ENCODE measurements around the gene CFDP1. TPM values are rescaled to one million over a fixed set of nuclear protein-coding genes. Genes with fewer than 3 reads are reported as not detected.

The CFDP1 gene
- total RNA-seq: 100 to 1,000 TPM in 6 of 7 donors, 10 to 100 TPM in 1; 56.1 to 153 (median 108) TPM
- polyA plus RNA-seq: 100 to 1,000 TPM; 101 to 222 (median 108) TPM
- long read RNA-seq, donor 1, transcript CFDP1-201 (7 exons, 1,275 nt): major isoform, 28 of 59 reads
- long read RNA-seq, donor 1, transcript CFDP1-209 (3 exons, 663 nt): minor isoform, 13 of 59 reads
- long read RNA-seq, donor 1, partial matches to known transcripts: 18 of 59 reads
- long read RNA-seq, donor 1, other reads (novel, unspliced or antisense): 0 of 59 reads
- long read RNA-seq, donor 2, transcript CFDP1-201 (7 exons, 1,275 nt): major isoform, 26 of 59 reads
- long read RNA-seq, donor 2, transcript CFDP1-209 (3 exons, 663 nt): minor isoform, 12 of 59 reads
- long read RNA-seq, donor 2, partial matches to known transcripts: 20 of 59 reads
- long read RNA-seq, donor 2, other reads (novel, unspliced or antisense): 0 of 59 reads

- intact Hi-C loops (cut with DNase I; ENCODE audit: low total_unique reads): no loop called here
- WGBS, 5 donors: 1 to 2% (median 2%) methylated on average over 34 to 85 of the region's 85 CpGs
- Histone ChIP-seq H3K27ac (peak within 1 kb of the TSS; percentile 86 to 98 (median 96)), H3K27me3 (replicated peaks in 1 of 7) (no peaks in the 10 kb centered on the region), H3K4me1 (peaks cover 0 to 52% (median 31%) of the 10 kb centered on the region in 6 donors), H3K36me3 (no peaks in the 10 kb centered on the region), H3K4me3 (peak within 1 kb of the TSS; percentile 78 to 99 (median 95)), H3K9me3 (no peaks in the 10 kb centered on the region)
- TF ChIP-seq, protein P1, sequence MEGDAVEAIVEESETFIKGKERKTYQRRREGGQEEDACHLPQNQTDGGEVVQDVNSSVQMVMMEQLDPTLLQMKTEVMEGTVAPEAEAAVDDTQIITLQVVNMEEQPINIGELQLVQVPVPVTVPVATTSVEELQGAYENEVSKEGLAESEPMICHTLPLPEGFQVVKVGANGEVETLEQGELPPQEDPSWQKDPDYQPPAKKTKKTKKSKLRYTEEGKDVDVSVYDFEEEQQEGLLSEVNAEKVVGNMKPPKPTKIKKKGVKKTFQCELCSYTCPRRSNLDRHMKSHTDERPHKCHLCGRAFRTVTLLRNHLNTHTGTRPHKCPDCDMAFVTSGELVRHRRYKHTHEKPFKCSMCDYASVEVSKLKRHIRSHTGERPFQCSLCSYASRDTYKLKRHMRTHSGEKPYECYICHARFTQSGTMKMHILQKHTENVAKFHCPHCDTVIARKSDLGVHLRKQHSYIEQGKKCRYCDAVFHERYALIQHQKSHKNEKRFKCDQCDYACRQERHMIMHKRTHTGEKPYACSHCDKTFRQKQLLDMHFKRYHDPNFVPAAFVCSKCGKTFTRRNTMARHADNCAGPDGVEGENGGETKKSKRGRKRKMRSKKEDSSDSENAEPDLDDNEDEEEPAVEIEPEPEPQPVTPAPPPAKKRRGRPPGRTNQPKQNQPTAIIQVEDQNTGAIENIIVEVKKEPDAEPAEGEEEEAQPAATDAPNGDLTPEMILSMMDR (IDR thresholded peaks at IDR 0.05 in 8 of 11, conservative IDR thresholded peaks at IDR 0.05 in 3 of 11): peak in 4 of 11 experiments; percentile 3 to 43 (median 22)
- TF ChIP-seq POLR2A (IDR thresholded peaks at IDR 0.05) (peak in 1 of 3 donors; percentile 46), POLR2AphosphoS5 (IDR thresholded peaks at IDR 0.05) (peak; percentile 92 to 96 (median 94))
- peak; percentile 99 for DNase-seq
Observed at GRCh38 chr16:75432828-75433731, at the start of gene CFDP1. CFDP1 (minus strand) TSS chr16:75433503; CDS start chr16:75433352, 151 bp downstream.

DNA sequence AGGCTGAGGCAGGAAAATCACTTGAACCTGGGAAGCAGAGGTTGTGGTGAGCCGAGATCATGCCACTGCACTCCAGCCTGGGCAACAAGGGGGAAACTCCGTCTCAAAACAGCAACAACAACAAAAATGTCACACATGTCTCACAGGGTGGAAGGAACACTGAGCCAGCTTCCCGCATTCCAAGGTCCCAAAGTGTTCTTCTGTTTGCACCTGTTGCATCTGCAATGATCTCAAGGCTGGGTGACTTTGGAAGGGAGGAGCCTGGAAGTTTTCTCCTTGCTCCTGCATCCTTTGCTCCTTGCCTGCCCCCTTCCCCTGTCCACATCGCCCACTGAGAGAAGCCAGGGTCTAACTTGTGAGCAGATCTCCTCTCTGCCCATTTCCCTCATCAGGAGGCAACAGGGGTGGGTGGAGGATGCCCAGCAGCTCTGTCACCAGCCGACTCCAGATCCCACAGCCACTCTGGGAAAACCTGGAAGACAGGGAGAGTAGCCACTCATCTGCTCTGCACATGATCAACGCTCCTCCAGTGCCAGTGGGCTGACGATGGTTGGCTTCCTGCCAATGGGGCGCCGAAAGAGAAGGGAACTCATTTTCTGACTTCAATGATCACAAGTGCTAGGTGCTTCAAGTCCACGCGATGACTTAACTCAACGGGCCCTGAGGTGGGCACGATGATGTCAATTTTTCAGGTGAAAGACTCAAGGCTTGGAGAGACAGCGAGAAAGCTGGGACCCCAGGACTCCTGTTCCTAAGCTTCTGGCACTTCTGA lies 49.3 kb upstream of the CFDP1 start:
- WGBS, 5 donors: 73 to 84% (median 77%) methylated on average over 11 to 14 of the region's 14 CpGs
- H3K27me3 ChIP-seq (replicated peaks in 1 of 7): no peaks in the 10 kb centered on the region
- H3K36me3 ChIP-seq: no peaks in the 10 kb centered on the region

DNA sequence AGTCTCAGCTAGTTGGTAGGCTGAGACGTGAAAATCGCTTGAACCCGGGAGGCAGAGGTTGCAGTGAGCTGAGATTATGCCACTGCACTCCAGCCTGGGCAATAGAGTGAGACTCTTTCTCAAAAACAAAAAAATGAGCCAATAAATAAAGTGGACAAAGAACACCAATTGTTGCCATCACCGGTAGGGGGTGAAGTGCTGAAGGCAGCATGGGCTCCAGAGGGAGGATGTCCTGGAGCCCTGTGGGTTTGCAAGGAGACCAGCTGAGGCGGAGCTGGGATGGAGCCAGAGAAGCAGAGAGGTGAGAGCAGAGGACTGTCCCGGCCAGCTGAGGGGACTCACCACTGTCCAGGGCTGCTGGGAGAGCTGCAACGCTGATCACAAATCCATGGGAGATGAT lies 48.2 kb upstream of the CFDP1 start:
- no peaks in the 10 kb centered on the region for H3K27me3 ChIP-seq (replicated peaks in 1 of 7)
- no peaks in the 10 kb centered on the region for H3K9me3 ChIP-seq
- H3K4me1 ChIP-seq: peaks cover 0 to 9% (median 0%) of the 10 kb centered on the region in 6 donors
- intact Hi-C loops (cut with DNase I; ENCODE audit: low total_unique reads): loop anchor here (10.0 kb wide), 1 partner anchor 63 kb away; no protein-coding TSS in a partner anchor
- WGBS, 5 donors: 82 to 88% (median 86%) methylated on average over 7 of the region's 7 CpGs
- H3K27ac ChIP-seq: no peak overlapping the region
- TF ChIP-seq POLR2A (IDR thresholded peaks at IDR 0.05) (no peak), POLR2AphosphoS5 (IDR thresholded peaks at IDR 0.05) (no peak)
- TF ChIP-seq, protein P1 (IDR thresholded peaks at IDR 0.05 in 8 of 11, conservative IDR thresholded peaks at IDR 0.05 in 3 of 11): no peak
- no peaks in the 10 kb centered on the region for H3K36me3 ChIP-seq
- no peak overlapping the region for H3K4me3 ChIP-seq
- no peak for DNase-seq

More for the DNA sequence above, 49.3 kb upstream of the CFDP1 start:
- Histone ChIP-seq H3K27ac (no peak overlapping the region), H3K4me1 (peaks cover 0 to 9% (median 0%) of the 10 kb centered on the region in 6 donors), H3K9me3 (no peaks in the 10 kb centered on the region), H3K4me3 (no peak overlapping the region)
- intact Hi-C loops (cut with DNase I; ENCODE audit: low total_unique reads): loop anchor here (10.0 kb wide), 1 partner anchor 62 kb away; no protein-coding TSS in a partner anchor
- DNase-seq: no peak
- TF ChIP-seq POLR2A (IDR thresholded peaks at IDR 0.05): no peak
- no peak for TF ChIP-seq POLR2AphosphoS5 (IDR thresholded peaks at IDR 0.05)
- TF ChIP-seq, protein P1 (IDR thresholded peaks at IDR 0.05 in 8 of 11, conservative IDR thresholded peaks at IDR 0.05 in 3 of 11): no peak

Data from spleen (tissue), 13 donors.